Measurements from ENCODE around the gene RBM47.
A peak's percentile ranks its signal among the peaks of the same experiment; 100 is the strongest.
"Not testable (repeated sequence)": the region's sequence is repeated elsewhere in the genome, so short reads cannot be mapped to it uniquely, and the experiment has no call there.

The RBM47 gene

GRCh38 chr4:40481977-40482376, 147.7 kb downstream of the RBM47 start:
- DNase-seq, result no peak

DNA sequence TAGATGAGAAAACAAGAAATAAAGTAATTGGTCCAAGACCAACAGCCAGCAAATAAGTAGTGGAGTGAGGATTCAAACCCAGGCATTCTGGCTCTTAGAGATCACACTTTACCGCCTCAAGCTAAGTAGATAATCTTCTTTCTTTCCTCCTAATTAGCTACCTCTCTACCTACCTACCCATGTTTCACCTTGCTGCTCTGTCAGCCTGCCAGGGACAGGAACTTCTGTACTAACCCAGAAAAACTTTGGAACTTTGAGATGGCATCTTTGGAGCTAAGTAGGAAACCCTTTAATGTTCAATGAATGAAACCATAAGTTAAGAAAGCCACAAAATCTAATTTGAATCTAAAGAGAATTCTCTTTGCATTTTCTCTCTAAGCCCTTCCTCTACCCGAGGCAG, 149.4 kb downstream of the RBM47 start:
- no peak for DNase-seq

GRCh38 chr4:40479378-40479777, 150.3 kb downstream of the RBM47 start:
- no peak for DNase-seq

GRCh38 chr4:40475609-40476008, 154.1 kb downstream of the RBM47 start:
- DNase-seq, result peak; percentile 90

- no peak for DNase-seq
These were observed 155.9 kb downstream of the RBM47 start for GRCh38 chr4:40473578-40474388.

DNA sequence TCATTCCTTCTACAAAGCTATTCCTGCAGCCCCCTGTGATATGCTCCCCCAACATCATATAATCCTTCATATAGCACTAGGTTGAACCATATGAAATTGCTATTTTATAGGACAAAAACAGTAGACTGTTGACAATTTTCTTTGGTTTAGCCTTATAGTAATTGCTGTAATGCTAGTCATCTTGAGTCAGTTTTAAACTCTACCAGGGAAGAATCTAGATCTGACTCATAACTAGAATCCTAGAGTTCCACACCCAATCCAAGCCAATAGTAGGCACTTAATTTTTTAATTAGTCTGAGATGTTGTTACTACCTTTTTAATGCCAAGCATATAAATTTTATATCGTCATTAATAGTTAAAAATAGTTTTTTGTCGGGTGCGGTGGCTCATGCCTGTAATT, 157.7 kb downstream of the RBM47 start:
- no peak for DNase-seq

DNA sequence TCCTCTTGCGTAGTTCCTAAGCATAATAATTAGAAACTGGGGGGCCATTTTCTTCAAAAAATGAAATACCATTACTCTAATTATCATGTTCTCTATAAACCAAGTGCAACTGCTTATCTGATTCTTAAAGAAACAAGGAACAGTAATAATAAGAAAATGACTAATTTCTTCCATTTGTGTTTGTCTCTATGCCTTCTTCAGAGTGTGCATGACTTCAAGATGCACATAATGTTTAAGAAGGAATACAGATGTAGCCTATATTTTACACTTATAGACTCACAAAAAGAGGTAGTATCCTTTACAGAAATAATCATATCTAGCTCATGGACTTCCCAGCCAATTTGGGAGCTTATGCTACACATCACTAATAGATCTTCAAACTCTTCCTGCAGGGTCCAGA, 162.9 kb downstream of the RBM47 start:
- no peak for DNase-seq

- no peak for DNase-seq
These were observed 167.3 kb downstream of the RBM47 start for GRCh38 chr4:40462326-40462725.

DNA sequence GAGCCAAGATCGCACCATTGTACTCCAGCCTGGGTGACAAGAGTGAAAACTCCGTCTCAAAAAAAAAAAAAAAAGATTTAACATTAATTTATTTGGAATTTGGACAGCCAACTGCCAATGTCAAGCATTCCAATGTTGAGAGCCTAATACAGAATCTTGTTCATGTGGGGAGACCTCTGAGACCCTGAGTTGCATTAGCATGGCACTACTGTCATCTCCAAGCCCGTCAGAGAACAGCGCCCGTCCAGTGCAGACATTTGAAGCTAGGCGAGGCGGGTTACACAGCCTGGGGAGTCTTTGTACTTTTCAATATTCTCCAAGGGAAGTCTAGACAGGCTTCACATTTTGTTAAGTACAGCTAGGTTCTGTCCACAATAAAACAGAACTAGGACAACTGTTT, 167.8 kb downstream of the RBM47 start:
- no peak for DNase-seq

- no peak for DNase-seq
These were observed 168.6 kb downstream of the RBM47 start for GRCh38 chr4:40461062-40461461.

GRCh38 chr4:40458683-40459082, 171.0 kb downstream of the RBM47 start:
- no peak for DNase-seq

- DNase-seq, result no peak
These were observed 171.6 kb downstream of the RBM47 start for GRCh38 chr4:40458109-40458508.

DNA sequence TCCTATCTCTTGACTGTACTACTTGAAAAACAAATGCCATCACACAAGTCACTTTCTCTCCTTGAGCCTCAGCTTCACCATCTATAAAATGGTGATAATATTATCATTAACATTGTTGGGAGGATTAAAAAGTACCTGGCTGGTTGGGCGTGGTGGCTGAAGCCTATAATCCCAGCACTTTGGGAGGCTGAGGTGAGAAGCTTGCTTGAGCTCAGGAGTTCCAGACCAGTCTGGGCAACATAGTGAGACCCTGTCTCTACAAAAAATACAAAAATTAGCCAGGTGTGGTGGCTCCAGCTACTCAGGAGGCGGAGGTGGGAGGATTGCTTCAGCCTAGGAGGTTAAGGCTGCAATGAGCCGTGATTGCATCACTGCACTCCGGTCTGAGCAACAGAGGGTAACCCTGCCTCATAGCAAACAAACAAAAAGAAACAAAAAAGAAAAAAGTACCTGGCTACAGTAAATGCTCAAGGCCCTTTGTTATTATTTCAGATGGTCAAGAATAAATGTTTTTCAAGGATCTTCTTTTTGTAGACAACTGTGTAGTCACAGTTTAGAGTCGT, 174.2 kb downstream of the RBM47 start:
- DNase-seq, result no peak

DNA sequence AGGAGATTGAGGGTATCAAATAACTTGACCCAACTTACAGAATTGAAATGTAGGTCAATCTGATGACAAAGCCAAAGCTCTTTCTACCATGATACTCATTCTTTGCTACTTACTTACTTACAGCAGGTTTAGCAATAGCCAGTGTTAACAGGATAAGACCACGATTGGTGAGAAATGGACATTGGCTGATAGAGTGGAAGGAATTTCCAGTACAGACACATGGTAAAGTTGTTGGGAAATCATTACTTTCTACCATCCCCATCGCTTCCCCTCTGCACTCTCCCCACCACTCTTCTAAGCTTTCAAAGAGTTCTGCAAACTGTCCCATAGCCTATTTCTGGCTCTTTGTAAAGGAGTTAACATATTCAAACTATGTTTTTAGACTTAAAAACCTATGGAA, 174.8 kb downstream of the RBM47 start:
- DNase-seq, result no peak

GRCh38 chr4:40453912-40454311, 175.8 kb downstream of the RBM47 start:
- DNase-seq, result peak; percentile 70

GRCh38 chr4:40448875-40449274, 180.8 kb downstream of the RBM47 start:
- DNase-seq, result no peak

- DNase-seq, result no peak
These were observed 182.8 kb downstream of the RBM47 start for GRCh38 chr4:40446839-40447238.

DNA sequence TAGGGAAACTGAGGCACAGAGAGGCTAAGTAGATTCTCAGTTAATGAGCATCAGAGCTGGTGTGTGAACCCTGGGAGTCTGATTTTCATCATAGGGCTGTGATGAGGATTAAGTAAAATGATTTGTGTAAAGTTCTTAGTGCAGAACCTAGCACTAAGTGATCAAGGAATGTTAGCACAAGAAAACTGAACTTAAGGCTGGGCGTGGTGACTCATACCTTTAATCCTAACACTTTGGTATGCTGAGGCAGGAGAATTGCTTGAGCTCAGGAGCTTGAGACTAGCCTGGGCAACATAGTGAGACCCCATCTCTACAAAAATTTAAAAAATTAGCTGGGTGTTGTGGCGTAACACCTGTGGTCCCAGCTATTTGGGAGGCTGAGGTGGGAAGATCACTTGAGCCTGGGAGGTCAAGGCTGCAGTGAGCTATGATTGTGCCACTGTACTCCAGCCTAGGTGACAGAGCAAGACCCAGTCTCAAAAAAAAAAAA, 183.4 kb downstream of the RBM47 start:
- DNase-seq, result not testable (repeated sequence)

DNA sequence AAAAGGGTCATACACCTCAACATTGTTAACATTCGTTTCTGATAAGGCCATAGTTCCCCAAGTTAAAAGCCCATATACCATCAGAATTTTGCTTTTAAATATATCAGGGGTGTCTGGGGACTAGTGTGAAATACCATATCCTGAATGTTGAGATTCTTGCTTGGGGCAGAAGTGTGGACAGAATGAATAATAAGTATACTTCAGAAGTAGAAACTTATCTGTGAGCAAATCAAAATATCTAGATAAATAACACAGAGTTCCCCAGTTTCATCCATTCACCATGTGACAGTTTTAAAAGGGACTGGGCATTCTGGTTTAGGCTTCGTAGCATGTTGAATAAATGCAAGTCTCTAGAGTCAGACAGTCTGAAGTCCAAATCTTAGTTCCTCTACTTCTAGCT, 184.0 kb downstream of the RBM47 start:
- DNase-seq, result no peak

- DNase-seq, result no peak
These were observed 188.2 kb downstream of the RBM47 start for GRCh38 chr4:40441430-40441829.

GRCh38 chr4:40439519-40439918, 190.1 kb downstream of the RBM47 start:
- no peak for DNase-seq

- DNase-seq, result no peak
These were observed 191.2 kb downstream of the RBM47 start for GRCh38 chr4:40438384-40439026.

- no peak for DNase-seq
These were observed 191.8 kb downstream of the RBM47 start for GRCh38 chr4:40437741-40438383.

GRCh38 chr4:40435306-40435705, 194.4 kb downstream of the RBM47 start:
- DNase-seq, result not testable (repeated sequence)
